ENCODE results near the gene HIF1A.

DNA sequence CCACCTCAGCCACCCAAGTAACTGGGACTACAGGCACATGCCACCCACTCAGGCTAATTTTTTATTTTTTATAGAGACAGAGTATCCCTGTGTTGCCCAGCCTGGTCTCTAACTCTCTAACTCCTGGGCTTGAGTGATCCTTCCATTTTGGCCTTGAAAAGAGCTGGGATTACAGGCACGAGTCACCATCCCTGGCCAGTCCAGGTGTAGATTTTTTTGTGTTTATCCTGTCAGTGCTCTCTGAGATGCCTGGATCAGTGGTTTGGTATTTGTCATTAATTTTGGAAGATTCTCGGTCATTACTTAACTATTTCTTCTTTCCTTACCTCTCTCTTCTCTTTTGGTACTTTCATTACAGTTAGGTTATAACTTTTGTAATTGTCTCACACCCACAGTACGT lies 5.3 kb upstream of the HIF1A start:
- TF ChIP-seq, protein P1, sequence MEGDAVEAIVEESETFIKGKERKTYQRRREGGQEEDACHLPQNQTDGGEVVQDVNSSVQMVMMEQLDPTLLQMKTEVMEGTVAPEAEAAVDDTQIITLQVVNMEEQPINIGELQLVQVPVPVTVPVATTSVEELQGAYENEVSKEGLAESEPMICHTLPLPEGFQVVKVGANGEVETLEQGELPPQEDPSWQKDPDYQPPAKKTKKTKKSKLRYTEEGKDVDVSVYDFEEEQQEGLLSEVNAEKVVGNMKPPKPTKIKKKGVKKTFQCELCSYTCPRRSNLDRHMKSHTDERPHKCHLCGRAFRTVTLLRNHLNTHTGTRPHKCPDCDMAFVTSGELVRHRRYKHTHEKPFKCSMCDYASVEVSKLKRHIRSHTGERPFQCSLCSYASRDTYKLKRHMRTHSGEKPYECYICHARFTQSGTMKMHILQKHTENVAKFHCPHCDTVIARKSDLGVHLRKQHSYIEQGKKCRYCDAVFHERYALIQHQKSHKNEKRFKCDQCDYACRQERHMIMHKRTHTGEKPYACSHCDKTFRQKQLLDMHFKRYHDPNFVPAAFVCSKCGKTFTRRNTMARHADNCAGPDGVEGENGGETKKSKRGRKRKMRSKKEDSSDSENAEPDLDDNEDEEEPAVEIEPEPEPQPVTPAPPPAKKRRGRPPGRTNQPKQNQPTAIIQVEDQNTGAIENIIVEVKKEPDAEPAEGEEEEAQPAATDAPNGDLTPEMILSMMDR (IDR thresholded peaks at IDR 0.05), result no peak
- TF ChIP-seq POLR2A (IDR thresholded peaks at IDR 0.05), result no peak

Measured in heart left ventricle (tissue), 13 donors.